ENCODE measurements around the gene LY6G5B. TPM values are rescaled to one million over a fixed set of nuclear protein-coding genes. Genes with fewer than 3 reads are reported as not detected.
A peak's percentile ranks its signal among the peaks of the same experiment; 100 is the strongest.

The LY6G5B gene
- total and polyA plus RNA-seq, 2 of the 4 experiments (the other 2 are of a cell fraction), result 2.2 to 13.6 TPM

DNA sequence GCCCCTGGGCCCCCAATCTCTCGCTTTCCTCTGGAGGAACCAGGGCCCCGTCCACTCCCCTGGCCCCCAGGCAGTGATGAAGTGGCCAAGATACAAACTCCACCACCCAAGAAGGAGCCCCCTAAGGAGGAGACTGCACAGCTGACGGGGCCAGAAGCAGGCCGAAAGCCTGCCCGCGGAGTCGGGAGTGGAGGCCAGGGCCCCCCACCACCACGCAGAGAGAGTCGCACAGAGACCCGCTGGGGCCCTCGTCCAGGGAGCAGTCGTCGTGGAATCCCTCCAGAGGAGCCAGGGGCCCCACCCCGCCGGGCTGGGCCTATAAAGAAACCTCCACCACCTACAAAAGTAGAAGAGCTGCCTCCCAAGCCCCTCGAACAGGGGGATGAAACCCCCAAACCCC is 38.6 kb upstream of the LY6G5B start:
- no peaks in the 10 kb centered on the region for H3K9me1 ChIP-seq (ENCODE audit: insufficient read depth, low read length)
- H3K27me3 ChIP-seq (ENCODE audit: control insufficient read depth, insufficient read depth, low read length), result no peaks in the 10 kb centered on the region
- H3K4me2 ChIP-seq (ENCODE audit: low read depth, low read length), result no peak overlapping the region
- DNase-seq, result no peak
- no peak overlapping the region for H4K91ac ChIP-seq (ENCODE audit: insufficient read depth, low read depth, low read length)
- H3K56ac ChIP-seq (ENCODE audit: extremely low read depth, insufficient read depth, low read length), result no peak overlapping the region
- intact Hi-C loops (cut with micrococcal nuclease), result no loop called here
- H3K18ac ChIP-seq (ENCODE audit: low read depth, low read length), result no peak overlapping the region
- dilution Hi-C loops (cut with HindIII; ENCODE audit: low sequenced_read_pairs, unreplicated experiment), result no loop called here
- H4K20me1 ChIP-seq (ENCODE audit: insufficient read depth, low read length), result peaks cover 27% of the 10 kb centered on the region
- no peak overlapping the region for H3K4ac ChIP-seq (ENCODE audit: low read depth, low read length)
- in situ Hi-C loops (cut with MboI; ENCODE audit: low sequenced_read_pairs), result no loop called here
- no peak overlapping the region for H2AFZ ChIP-seq (replicated peaks; ENCODE audit: low read length, poor library complexity)
- no peak overlapping the region for H4K8ac ChIP-seq (ENCODE audit: low read depth in 2 of 2, low read length in 2 of 2)
- H2BK120ac ChIP-seq (ENCODE audit: low read depth, low read length), result no peak overlapping the region
- peaks cover 93% of the 10 kb centered on the region for H3K36me3 ChIP-seq (ENCODE audit: control insufficient read depth, insufficient read depth, low read length)
- TF ChIP-seq CEBPB (IDR thresholded peaks at IDR 0.05; ENCODE audit: low read depth, low read length) (no peak), RFX5 (IDR thresholded peaks at IDR 0.05; ENCODE audit: low read depth, low read length) (no peak), FOS (IDR thresholded peaks at IDR 0.05; ENCODE audit: low read depth, low read length) (no peak), RAD21 (IDR thresholded peaks at IDR 0.05; ENCODE audit: low read length) (no peak), MAFK (IDR thresholded peaks at IDR 0.05; ENCODE audit: low read depth, low read length) (no peak), NFE2L2 (IDR thresholded peaks at IDR 0.05; ENCODE audit: low read depth, low read length) (no peak)
- TF ChIP-seq, protein P1, sequence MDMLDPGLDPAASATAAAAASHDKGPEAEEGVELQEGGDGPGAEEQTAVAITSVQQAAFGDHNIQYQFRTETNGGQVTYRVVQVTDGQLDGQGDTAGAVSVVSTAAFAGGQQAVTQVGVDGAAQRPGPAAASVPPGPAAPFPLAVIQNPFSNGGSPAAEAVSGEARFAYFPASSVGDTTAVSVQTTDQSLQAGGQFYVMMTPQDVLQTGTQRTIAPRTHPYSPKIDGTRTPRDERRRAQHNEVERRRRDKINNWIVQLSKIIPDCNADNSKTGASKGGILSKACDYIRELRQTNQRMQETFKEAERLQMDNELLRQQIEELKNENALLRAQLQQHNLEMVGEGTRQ (IDR thresholded peaks at IDR 0.05; ENCODE audit: low read depth, low read length), result no peak
- TF ChIP-seq, protein P2, sequence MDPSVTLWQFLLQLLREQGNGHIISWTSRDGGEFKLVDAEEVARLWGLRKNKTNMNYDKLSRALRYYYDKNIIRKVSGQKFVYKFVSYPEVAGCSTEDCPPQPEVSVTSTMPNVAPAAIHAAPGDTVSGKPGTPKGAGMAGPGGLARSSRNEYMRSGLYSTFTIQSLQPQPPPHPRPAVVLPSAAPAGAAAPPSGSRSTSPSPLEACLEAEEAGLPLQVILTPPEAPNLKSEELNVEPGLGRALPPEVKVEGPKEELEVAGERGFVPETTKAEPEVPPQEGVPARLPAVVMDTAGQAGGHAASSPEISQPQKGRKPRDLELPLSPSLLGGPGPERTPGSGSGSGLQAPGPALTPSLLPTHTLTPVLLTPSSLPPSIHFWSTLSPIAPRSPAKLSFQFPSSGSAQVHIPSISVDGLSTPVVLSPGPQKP (IDR thresholded peaks at IDR 0.05; ENCODE audit: borderline replicate concordance, low read depth, low read length), result no peak
- no peak overlapping the region for H2BK5ac ChIP-seq (ENCODE audit: low read depth, low read length, poor library complexity, severe bottlenecking)
- no peak overlapping the region for H4K5ac ChIP-seq (ENCODE audit: low read depth, low read length)
- H2AK5ac ChIP-seq (ENCODE audit: low read depth, low read length), result no peak overlapping the region
- no peaks in the 10 kb centered on the region for H3K9me3 ChIP-seq (ENCODE audit: control insufficient read depth, insufficient read depth, low read length)
- no peaks in the 10 kb centered on the region for H3K4me1 ChIP-seq (ENCODE audit: control insufficient read depth, insufficient read depth, low read length)
- BruUV-seq (replicated peaks), result no TSS peak
- no peak overlapping the region for H3K27ac ChIP-seq (ENCODE audit: insufficient read depth, low read length)
- POLR2A ChIA-PET (ENCODE audit: unreplicated experiment), result no interaction called here
- CTCF ChIA-PET, result no interaction called here
- H3K23ac ChIP-seq (ENCODE audit: low read depth, low read length), result no peak overlapping the region
- no peak overlapping the region for H2BK20ac ChIP-seq (ENCODE audit: low read depth, low read length)
- WGBS, 2 experiments (ENCODE audit: extremely low coverage in 2 of 2, insufficient read length in 1 of 2), result 97% methylated on average over 5 of the region's 16 CpGs; no CpG with 5 or more reads in 1 of the 2 experiments
- no peak overlapping the region for H3K14ac ChIP-seq (replicated peaks; ENCODE audit: low read depth, low read length)
- peak overlapping the region; percentile 75 for H2AK9ac ChIP-seq (replicated peaks; ENCODE audit: low read depth, low read length, poor library complexity)
- H3K9ac ChIP-seq (ENCODE audit: low read depth, low read length), result no peak overlapping the region
- ATAC-seq (ENCODE audit: low read depth), result no peak
- no peak overlapping the region for H3K4me3 ChIP-seq (ENCODE audit: insufficient read depth, low read depth, low read length)
- H2BK15ac ChIP-seq (ENCODE audit: low read depth, low read length), result no peak overlapping the region
- peaks cover 44 to 62% of the 10 kb centered on the region in 2 experiments for H3K79me1 ChIP-seq (ENCODE audit: low read depth in 1 of 2, low read length in 2 of 2)

Measured in IMR-90 (cell line).